Stimulated activated CD4-positive, alpha-beta T cell treated with anti-CD3 and anti-CD28 coated beads, Interleukin-2, amount 100 ng/mL, for 48 hours (primary cell): Measurements from ENCODE around the gene OR6S1.
"Not testable (repeated sequence)": the region's sequence is repeated elsewhere in the genome, so short reads cannot be mapped to it uniquely, and the experiment has no call there.

Experiments
- DNase-seq, 2 donors: peaks; one replicate each; pipeline ENCODE4 v3.0.0-alpha.2; 2020

OR6S1 gene

DNA sequence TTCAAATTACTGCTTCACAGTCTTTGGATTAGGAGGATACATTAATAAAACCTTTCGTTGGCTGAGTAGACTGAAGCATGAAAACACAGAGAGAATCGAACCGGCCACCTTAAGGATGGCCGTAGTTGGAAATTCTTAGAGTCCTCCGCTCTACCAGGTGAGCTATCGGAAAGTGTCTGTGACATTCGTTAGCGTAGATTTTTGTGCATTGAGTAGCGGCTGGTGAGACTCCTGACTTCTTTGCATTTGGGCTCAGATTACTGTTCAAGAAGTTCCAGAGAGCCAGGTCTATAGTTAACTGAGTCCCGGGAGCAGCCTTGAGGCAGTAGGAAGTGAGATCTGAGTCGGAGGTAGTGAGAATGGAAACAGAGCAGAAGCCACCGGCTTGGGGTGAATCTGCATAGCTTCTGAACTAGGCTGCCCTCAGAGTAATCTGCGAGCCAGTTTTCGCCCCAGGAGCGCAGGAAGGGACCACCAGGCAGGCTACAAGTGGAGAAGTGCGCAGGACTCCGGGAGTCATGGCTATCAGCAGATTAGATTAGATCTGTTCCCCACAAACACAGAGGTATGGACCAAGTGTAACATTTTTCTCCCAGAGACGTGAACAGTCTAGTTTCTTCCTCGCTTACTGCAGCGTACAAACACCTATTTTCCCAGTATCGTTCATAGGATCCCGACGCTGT is 11.0 kb downstream of the OR6S1 start:
- peak; percentile 41 to 48 for DNase-seq

GRCh38 chr14:20628063-20628854 is 13.2 kb downstream of the OR6S1 start:
- DNase-seq, result no peak

DNA sequence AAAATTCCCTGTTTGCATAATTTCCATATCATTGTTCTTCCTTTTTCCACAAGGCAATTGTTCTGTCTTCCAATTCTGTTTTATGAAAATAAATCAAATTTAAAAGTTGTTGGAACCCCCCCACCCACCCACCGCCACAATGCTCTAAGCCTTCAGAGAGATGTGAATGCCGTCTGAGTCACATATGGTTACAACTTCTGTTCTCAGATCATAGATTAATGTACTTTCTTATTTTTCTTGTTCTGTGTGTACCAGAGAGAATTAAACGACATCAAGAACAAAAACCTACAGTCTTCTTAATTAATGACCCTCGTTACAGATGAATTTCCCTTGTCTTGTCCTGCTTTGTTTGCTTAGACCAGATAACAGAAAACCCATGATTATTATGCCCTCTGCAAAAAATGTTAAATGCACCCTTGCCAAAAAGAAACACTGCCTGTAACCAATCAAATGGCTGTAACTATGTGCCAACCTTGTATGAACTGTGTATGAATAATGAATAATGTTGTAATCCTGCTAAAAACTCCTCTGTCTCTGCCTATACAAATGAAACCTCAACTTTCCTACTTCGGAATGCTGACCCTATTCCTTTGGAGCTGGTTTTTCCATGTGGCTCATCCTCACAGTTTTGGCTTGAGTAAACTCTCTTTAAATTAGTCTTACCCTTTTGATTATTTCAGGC is 14.0 kb downstream of the OR6S1 start:
- no peak for DNase-seq

DNA sequence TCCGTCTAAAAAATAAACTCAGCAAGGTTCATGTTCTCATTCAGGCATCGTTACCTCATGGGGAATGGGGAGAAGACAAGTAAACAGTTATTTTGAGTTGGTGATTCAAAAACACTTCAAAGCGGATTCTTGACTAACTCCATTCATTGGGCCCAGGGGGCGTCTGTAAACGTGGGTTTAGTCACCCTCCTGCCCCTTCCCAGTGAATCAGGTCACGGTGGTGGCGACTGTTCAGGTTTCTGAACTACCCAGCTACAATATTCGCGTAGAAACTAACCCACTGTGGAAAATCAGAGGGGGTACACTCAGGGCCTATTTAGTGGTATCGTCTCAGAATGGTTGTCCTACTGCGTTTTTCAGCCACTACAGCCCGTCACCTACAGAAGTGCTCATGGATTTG is 15.2 kb downstream of the OR6S1 start:
- DNase-seq, result no peak

DNA sequence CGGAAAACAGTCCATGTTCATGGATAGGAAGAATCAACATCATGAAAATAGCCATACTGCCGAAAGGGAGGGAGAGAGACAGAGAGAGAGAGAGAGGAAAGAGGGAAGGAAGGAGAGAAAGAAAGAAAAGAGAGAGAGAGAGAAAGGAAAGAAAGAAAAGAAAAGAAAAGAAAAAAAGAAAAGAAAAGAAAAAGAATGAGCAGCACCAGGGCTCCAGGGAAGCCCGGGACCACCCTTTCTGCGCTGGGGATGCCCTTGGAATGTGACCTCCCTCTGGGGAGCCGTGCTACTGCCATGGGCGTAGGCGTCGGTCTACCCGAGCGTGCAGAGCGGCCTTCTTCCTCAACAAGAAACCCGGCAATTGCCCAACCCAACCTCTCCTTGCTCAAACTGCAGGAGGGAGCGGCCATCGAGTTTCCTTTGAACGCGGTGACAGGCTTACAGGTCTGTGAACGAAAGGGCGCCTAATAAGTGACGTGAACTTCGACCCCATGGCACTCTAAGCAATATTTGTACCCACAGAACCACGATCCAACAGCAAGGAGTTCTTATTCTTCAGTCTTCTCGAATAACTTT is 16.9 kb downstream of the OR6S1 start:
- DNase-seq, result peak in 1 of 2 donors; percentile 30

- DNase-seq, result no peak
Observed at GRCh38 chr14:20623798-20624197, 17.7 kb downstream of the OR6S1 start.

DNA sequence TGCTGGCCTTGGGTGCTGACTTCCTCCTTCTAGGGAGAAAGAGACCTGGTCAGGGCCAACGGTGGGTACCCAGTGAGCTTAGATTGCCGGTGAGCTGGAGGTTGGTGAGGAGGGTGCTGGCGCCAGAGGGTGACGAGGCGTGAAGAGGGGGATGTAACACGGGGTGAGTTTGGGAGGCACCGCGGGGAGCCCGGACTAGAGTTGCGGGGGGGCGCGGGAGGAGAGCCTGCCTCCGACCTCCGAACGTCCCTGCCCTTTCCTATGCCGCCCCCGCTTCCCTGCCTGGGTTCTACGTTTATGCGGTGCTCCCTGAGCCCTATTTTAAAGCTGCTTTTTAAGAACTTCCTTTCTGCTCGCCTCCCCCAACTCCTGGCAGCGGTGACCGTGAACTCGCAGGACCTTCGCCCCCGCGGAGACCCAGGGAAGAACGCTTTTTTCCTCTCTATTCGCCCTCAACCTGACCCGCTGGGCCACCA is 18.6 kb downstream of the OR6S1 start:
- DNase-seq, result no peak

GRCh38 chr14:20620798-20621478 is 20.6 kb downstream of the OR6S1 start:
- no peak for DNase-seq

- DNase-seq, result not testable (repeated sequence)
Observed at GRCh38 chr14:20619688-20620087, 21.8 kb downstream of the OR6S1 start.

DNA sequence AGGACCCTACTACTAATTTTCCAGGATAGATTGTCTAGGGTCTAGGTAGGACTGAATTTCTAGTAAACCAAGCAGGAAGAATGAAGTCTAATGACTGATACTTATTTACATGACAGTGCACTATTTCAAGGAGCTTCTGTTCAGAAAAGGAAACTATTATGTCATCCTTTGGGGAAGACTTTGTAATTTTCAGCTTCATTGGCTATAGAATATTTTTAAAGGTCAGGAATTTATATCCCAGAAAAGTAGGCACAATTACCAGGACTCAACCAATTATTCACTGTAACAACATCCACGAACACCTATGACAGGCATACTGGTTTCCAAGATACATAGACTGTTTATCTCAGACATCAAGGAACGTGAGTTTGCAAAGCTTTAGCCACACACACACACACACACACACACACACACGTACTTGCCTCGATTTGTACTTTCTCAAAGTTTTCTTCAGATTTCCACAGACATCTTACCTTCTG is 23.2 kb downstream of the OR6S1 start:
- no peak for DNase-seq

- DNase-seq, result no peak
Observed at GRCh38 chr14:20617138-20618003, 24.1 kb downstream of the OR6S1 start.

DNA sequence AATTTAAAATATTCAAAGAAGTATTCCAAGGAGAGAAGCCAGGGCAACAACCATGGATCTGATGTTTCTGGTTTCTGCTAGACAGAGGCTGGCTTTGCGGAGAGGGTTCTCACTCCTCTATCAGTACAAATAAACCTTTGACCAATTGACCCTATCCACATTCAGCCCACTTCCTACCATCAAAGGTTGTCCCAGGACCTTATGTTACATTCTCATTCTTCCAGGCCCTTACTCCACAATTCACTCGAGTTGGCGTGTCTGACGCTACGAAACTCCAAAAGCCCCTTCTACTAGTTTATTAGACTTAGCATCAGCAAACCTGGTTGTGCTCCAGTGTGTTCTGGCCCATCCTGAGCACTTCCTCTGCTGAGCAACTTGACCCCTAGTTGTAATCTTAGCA is 25.5 kb downstream of the OR6S1 start:
- no peak for DNase-seq

- DNase-seq, result no peak
Observed at GRCh38 chr14:20614038-20614840, 27.3 kb downstream of the OR6S1 start.

GRCh38 chr14:20613094-20614037 is 28.1 kb downstream of the OR6S1 start:
- DNase-seq, result peak; percentile 78 to 82

DNA sequence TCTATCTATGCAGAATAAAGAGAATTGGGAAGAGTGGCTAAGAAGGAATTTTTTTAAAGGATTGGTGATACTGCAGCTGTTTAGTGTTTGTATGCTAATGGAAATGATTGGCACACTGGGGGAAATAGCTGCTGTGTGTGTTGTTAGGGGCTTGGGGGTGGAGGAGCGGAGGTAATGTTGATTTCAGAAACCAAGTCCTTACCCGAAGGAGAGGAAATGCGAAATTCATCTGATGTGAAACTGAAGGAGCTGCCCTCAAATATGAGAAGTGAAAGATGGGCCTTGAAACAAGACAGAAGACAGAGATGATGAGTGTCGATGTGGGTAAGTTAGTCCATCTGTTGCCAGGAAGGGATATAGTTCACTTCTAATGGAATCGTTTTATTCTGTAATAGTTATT is 29.1 kb downstream of the OR6S1 start:
- DNase-seq, result no peak

DNA sequence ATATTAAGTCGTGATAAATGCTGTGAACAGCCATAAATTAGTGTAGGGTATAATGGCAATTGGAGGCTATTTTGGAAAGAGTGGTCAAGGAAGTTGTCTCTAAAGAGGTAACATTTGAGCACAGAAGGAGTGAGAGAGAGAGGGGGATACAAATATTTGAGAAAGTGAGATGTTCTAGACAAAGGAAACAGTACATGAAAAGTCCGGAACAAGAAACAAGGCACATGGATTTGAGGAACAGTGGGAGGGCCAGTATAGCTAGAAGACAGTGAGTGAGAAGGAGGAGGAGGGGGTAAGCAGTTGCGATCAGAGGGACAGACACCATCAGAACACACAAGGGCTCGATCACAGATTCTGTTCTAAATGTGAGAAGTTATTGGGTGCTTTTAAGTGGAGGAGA is 30.2 kb downstream of the OR6S1 start:
- DNase-seq, result no peak

GRCh38 chr14:20610002-20610765 is 31.3 kb downstream of the OR6S1 start:
- peak; percentile 80 to 83 for DNase-seq

DNA sequence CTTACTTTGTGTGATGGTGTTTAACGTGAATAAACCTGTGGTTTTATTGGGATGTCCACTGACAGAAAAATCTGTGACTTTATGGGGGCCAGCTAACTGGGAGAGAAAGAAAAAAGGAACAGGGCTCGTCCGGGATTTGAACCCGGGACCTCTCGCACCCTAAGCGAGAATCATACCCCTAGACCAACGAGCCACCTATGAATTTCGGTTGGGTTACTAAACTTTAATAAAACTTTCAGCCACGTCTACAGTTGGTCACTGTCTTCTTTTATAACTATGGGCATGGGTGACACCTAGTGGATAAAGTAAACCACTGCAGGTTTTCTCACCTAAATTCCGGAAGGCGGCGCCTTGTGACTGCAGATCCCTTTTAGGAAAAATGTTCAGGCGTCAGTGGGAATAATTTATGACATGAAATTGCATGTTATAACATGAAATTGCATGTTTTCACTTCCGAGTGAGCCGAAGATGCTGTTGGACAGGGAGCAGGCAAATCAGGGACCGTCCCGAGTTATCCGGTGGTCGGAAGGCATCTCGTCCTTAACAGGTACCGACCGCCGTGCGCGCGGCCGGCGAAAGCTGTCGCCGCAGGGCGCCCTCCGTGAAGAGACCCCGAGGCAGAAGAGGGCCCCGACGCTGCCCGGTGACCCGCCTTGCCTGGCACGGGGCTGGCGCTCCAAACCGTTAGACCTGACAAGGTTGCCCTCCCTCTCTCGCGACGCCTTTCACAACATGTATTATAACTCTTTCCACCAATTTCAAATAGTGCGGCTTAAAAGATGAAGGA is 32.1 kb downstream of the OR6S1 start:
- peak; percentile 69 to 72 for DNase-seq
